ENCODE measurements around the gene SNRPD3.

- TF ChIP-seq CTCF (IDR thresholded peaks at IDR 0.05; ENCODE audit: extremely low read depth in 1 of 2, insufficient read depth in 1 of 2, low read depth in 1 of 2, low read length in 2 of 2): no peak
- TF ChIP-seq, protein P1, sequence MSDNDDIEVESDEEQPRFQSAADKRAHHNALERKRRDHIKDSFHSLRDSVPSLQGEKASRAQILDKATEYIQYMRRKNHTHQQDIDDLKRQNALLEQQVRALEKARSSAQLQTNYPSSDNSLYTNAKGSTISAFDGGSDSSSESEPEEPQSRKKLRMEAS (IDR thresholded peaks at IDR 0.05; ENCODE audit: insufficient read depth, insufficient read length): no peak
- TF ChIP-seq POLR2A (IDR thresholded peaks at IDR 0.05; ENCODE audit: low read depth, low read length): no peak
- no peak for TF ChIP-seq EZH2 (IDR thresholded peaks at IDR 0.05; ENCODE audit: borderline replicate concordance, low read depth, low read length, severe bottlenecking)
- TF ChIP-seq POLR2AphosphoS5 (IDR thresholded peaks at IDR 0.05; ENCODE audit: insufficient read depth, low read depth, low read length): no peak
- no peak for TF ChIP-seq GATA2 (IDR thresholded peaks at IDR 0.05; ENCODE audit: insufficient read depth, insufficient read length, low read depth, low read length)
- TF ChIP-seq FOS (IDR thresholded peaks at IDR 0.05; ENCODE audit: borderline replicate concordance, insufficient read depth, low read length): no peak
- TF ChIP-seq JUN (IDR thresholded peaks at IDR 0.05; ENCODE audit: borderline replicate concordance, insufficient read depth, insufficient read length, low read depth): no peak
- TF ChIP-seq MYC (IDR thresholded peaks at IDR 0.05; ENCODE audit: low read depth, low read length): no peak
These were observed 39.4 kb downstream of the SNRPD3 start for GRCh38 chr22:24595228-24595627.

Data from endothelial cell of umbilical vein (primary cell).